Breast epithelium (tissue), 3 donors: ENCODE results near the gene GDPD5.

Experiments
- CTCF ChIP-seq, 3 donors: fragments of 450-650 bp; IDR thresholded peaks; one replicate each; pipeline ENCODE4 v1.5.1; 2016 to 2017; ENCODE audit warnings: antibody characterized with exemption in 3 of 3, mild to moderate bottlenecking in 3 of 3, moderate library complexity in 3 of 3
- POLR2A ChIP-seq: fragments of 450-650 bp; IDR thresholded peaks from one replicate; pipeline ENCODE4 v1.6.1; 2016; ENCODE audit warnings: antibody characterized with exemption, mild to moderate bottlenecking, moderate library complexity
- POLR2AphosphoS5 ChIP-seq, 3 donors: sonication (generic); formaldehyde crosslinking; IDR thresholded peaks; one replicate each; pipeline ENCODE4 v1.6.1; 2017; ENCODE audit warnings: antibody characterized with exemption in 3 of 3

DNA sequence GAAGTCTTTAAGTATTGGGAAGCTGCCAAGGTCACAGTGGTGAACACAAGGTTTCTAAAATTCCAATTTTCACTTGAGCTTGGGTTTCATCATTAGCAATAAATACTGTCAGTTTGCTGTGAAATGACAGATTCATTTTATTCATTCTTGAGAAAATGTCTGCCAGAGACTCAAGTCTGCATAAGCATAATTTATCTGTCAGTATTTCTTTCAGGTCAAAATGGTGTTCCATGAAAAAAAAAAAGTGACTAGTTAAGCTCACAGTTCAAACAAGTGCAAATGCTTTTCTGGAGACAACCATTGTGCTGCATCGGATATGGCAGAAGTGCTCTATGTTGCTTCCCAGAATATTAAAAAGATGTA, 8.1 kb upstream of the GDPD5 start:
- TF ChIP-seq POLR2A (no peak), CTCF (IDR thresholded peaks at IDR 0.05) (no peak), POLR2AphosphoS5 (IDR thresholded peaks at IDR 0.05) (no peak)
